Astrocyte of the spinal cord (primary cell): Measurements from ENCODE around the gene CHMP6.
"Not testable (repeated sequence)": the region's sequence is repeated elsewhere in the genome, so short reads cannot be mapped to it uniquely, and the experiment has no call there.

ENCODE experiments used
- DNase-seq: peaks from one replicate; pipeline ENCODE4 v3.0.0; 2011; ENCODE audit warnings: low read depth, low spot score
- H3K4me3 ChIP-seq: 2 replicates; pipeline ENCODE4 v1.5.1; 2011; ENCODE audit warnings: low read depth, mild to moderate bottlenecking, low read length, moderate library complexity
- in situ Hi-C: cut with HindIII; loops from 2 replicates; pipeline ENCODE4 v1.10.0; 2017; ENCODE audit warnings: low sequenced_read_pairs
- TF ChIP-seq, protein P1 (sequence below): IDR thresholded peaks from 2 replicates; pipeline ENCODE4 v1.5.1; 2012; ENCODE audit warnings: low read depth, mild to moderate bottlenecking, low read length, inconsistent platforms

The CHMP6 gene

DNA sequence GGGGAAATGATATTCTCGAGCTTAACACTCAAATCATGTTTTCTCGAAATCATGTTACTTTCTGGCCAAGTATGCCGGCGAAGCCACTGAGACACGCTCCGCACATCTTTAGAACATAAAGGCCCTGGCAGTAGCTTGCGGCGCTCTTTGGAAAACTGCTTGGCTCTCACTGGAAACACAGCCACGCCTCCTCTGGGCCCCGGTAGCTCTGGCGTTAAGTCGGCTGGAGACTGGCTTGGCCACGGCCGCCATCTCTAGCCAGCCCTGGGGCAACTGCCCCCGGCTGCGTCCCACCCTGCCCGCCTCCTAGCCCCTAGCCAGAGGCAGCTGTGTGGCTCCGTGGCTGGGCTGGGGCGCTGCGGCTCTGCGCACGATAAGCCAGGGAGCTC is 34.1 kb downstream of the CHMP6 start:
- TF ChIP-seq, protein P1, sequence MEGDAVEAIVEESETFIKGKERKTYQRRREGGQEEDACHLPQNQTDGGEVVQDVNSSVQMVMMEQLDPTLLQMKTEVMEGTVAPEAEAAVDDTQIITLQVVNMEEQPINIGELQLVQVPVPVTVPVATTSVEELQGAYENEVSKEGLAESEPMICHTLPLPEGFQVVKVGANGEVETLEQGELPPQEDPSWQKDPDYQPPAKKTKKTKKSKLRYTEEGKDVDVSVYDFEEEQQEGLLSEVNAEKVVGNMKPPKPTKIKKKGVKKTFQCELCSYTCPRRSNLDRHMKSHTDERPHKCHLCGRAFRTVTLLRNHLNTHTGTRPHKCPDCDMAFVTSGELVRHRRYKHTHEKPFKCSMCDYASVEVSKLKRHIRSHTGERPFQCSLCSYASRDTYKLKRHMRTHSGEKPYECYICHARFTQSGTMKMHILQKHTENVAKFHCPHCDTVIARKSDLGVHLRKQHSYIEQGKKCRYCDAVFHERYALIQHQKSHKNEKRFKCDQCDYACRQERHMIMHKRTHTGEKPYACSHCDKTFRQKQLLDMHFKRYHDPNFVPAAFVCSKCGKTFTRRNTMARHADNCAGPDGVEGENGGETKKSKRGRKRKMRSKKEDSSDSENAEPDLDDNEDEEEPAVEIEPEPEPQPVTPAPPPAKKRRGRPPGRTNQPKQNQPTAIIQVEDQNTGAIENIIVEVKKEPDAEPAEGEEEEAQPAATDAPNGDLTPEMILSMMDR: no peak
- H3K4me3 ChIP-seq: no peak overlapping the region
- DNase-seq: no peak
- in situ Hi-C loops: no loop called here

DNA sequence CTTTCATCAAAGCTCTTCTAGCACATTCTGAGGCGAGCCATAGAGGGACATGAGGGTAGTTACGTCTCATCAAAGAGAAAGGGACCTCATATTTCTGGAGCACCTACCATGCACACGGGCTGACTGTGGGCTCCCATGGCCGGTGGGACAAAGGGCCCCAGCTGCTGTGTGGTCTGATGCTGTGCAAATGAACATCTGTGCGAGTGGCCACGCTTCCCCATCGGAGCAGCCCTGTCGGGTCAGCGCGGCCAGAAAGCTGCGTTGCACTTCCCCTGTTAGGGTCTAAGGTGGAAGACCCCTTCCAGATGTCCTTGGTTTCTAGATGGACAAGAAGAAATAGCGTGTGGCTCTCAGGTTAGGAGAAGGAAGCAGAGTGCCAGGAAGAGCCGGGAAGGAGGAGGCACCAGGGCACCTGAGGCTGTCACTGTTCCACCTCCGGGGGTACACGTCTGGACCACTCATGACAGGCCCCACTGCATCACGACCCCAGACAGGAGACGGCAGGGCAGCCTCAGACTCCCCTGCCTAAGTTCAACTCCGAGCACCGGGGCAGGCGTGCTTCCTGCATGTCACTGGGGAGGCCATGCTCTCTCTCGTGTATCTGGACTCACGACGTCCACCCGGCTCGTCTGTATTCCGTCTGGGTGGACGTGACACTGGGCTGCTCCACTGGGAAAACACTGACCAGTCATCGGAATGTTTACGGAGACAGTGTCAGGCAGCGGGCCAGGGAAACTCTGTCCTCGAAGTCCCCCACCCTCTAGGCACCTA is 34.8 kb downstream of the CHMP6 start:
- in situ Hi-C loops: no loop called here
- no peak for DNase-seq
- H3K4me3 ChIP-seq: no peak overlapping the region
- TF ChIP-seq, protein P1: no peak

DNA sequence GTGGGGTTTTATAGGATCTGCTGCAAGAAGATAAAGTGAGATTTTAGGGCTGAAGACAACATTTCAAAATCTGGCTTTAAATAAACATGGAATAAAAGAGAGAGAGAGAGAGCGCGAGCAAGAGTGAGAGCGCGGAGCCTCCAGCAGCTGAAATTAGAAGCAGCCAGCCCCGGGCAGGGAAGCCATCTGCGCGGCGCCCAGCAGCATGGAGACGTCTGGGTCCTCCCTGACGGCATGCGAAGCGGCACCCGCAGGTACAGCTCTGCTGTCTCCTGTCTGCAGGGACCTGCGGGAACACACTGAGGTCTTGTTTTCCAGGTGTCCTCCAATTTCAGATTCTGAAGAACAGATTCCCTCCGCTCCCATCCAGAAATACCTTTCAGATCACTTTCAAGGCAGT is 35.4 kb downstream of the CHMP6 start:
- in situ Hi-C loops: no loop called here
- H3K4me3 ChIP-seq: no peak overlapping the region
- TF ChIP-seq, protein P1: no peak
- no peak for DNase-seq

DNA sequence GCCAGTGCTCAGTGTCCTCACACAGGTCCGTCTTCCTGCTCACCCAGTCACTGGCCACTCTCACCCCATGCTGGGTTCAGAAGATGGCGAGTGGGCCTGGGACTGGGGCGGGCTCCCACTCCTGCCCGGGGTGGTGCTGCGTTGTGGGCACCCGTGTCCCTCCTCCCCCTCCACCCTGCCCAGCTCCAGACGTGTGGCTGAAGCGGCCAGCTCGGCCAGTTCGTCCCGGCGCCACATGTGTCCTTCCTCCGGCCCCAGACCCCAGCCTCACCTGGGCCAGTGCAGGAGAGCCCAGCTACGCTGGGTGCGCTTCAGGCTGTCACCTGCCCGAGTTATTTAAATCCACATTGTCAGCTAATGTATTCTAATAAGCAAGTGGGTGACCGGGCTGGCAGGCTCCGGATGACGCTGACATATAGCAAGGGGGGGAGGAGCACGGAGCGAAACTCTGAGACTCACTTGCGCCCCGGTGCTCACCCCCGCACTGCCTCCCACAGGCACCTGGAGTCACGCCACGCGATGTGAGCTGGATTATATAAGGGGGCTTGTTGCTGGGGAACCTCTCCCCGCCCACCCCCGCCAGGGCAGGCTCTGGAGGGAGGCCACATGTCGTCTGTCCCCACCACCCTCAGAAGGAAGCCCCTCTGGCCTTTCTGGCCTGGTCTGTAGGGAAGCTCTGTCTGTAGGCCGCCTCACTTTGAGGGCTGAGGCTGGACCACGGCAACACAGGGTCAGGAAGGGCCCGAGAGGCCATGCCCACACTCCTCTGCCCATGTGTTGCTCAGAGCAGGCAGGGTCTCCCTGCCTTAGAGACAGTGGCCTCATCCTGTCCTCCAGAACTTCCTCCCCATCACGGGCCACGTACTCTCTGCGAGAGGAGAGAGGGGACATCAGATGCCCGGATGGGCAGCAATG is 36.2 kb downstream of the CHMP6 start:
- no peak for DNase-seq
- TF ChIP-seq, protein P1: no peak
- H3K4me3 ChIP-seq: no peak overlapping the region
- in situ Hi-C loops: no loop called here

DNA sequence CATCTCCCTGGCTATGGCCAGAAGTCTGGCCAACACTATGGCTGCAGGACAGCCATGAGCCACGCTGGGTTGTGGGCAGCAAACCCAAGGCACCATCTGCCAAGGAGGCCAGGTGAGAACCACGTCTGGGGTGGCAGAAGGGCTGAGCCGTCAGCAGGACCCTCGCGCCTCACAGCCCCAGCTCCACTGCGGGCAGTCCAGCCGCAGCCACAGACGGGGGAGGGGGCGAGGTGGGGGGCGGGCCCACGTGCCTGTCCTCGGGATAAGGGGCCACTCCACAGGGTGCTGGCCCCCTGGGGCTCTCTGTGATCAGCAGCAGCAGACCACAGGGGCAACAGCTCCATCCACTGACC is 36.8 kb downstream of the CHMP6 start:
- H3K4me3 ChIP-seq: no peak overlapping the region
- in situ Hi-C loops: no loop called here
- TF ChIP-seq, protein P1: no peak
- DNase-seq: no peak

DNA sequence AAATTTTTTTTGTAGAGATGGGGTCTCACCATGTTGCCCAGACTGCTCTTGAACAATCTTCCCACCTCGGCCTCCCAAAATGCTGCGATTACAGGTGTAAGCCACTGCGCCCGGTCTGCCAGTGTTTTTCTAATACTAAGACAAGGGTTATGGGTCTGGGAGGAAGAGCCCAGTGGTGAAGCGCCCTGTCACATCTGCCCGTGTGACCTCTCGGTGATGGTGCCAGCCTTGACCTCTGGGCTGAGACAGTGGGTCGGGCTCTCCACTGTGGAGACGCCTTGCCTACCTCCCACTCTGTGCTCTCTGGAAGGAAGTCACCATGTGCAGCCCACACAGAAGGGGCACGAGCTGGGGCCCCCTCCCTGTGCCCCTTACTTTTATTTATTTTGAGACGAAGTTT is 38.2 kb downstream of the CHMP6 start:
- TF ChIP-seq, protein P1: no peak
- in situ Hi-C loops: no loop called here
- H3K4me3 ChIP-seq: no peak overlapping the region
- no peak for DNase-seq

DNA sequence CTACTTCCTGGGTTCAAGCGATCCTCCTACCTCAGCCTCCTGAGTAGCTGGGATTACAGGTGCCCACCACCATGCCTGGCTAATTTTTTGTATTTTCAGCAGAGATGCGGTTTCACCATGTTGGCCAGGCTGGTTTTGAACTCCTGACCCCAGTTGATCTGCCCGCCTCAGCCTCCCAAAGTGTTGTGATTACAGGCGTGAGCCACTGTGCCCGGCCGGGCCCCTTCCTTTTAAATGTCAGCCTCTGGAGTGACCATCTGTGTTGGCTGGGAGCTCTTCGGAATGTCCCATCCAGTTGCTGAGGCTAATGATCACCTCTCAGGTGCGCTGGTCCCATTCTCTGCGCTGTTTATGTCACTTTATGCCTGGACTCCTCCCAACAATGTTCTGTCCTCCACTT is 38.7 kb downstream of the CHMP6 start:
- in situ Hi-C loops, H3K4me3 ChIP-seq, DNase-seq: not testable (repeated sequence)
